Endothelial cell of umbilical vein (primary cell): ENCODE results near the gene SLC30A2.

ENCODE experiments used
- CTCF ChIP-seq, 2 donors: IDR thresholded peaks; 1 replicate in 1 of 2; 2 replicates in 1 of 2; pipeline ENCODE4 v1.5.1; 2011; ENCODE audit warnings: low read length in 2 of 2, mild to moderate bottlenecking in 2 of 2, moderate library complexity in 2 of 2, control low read depth in 1 of 2, inconsistent platforms in 1 of 2, low read depth in 1 of 2; ENCODE audit not compliant: insufficient read depth in 1 of 2; ENCODE audit errors: extremely low read depth in 1 of 2
- EZH2 ChIP-seq: IDR thresholded peaks from 2 replicates; pipeline ENCODE4 v1.6.1; 2012; ENCODE audit warnings: borderline replicate concordance, low read depth, mild to moderate bottlenecking, moderate library complexity, low read length, inconsistent platforms; ENCODE audit not compliant: severe bottlenecking

GRCh38 chr1:26010825-26011224 is 35.1 kb downstream of the SLC30A2 start:
- TF ChIP-seq CTCF (IDR thresholded peaks at IDR 0.05; ENCODE audit: extremely low read depth in 1 of 2, insufficient read depth in 1 of 2, low read depth in 1 of 2, low read length in 2 of 2): no peak
- no peak for TF ChIP-seq EZH2
